ENCODE measurements around the gene TMEM114.
"Not testable (repeated sequence)": the region's sequence is repeated elsewhere in the genome, so short reads cannot be mapped to it uniquely, and the experiment has no call there.

TMEM114 gene

DNA sequence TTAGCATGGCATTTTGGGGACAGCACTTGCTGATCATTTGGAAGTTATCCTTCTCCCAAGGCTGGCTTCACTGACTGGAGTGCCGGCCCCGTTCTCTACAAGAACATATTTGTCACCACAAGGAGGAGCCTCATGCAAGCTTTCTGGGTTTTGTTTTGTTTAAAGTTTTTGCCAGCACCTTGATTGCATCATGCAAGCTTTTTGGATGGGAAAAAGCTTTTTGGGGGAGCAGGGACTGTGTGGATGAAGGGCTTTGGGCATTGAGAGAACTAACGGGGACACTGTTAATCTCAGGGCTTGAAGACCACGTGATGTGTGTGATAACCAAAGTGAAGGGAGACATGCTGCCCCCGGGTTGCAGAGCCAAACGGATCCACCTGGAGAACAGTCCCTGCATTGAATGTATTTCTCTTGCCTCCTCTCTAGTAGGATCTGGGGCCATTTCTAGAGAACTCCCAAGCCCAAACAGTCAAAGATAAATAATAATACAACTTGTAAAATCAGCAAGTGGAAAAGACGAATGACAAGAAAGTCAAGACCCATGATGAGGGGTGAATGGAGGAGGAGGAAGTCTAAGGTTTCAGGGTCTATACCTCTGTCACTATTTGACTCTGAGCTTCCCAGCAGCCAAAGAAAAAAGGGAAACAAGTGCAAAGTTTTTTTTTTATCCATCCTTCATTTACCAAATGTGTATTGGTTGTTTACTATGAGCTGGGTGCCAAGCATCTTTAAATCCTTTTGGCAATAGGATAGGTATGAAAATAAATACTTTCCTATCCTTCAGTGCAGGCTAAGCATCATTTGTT is 17.2 kb downstream of the TMEM114 start:
- no peak for ATAC-seq

- no peak for ATAC-seq
Measured at GRCh38 chr16:8572063-8572918, 18.0 kb downstream of the TMEM114 start.

- no peak for ATAC-seq
Measured at GRCh38 chr16:8571061-8571596, 19.2 kb downstream of the TMEM114 start.

GRCh38 chr16:8570393-8570792 is 19.9 kb downstream of the TMEM114 start:
- ATAC-seq: not testable (repeated sequence)

- no peak for ATAC-seq
Measured at GRCh38 chr16:8569650-8570346, 20.5 kb downstream of the TMEM114 start.

GRCh38 chr16:8568231-8568617 is 22.1 kb downstream of the TMEM114 start:
- ATAC-seq: no peak

DNA sequence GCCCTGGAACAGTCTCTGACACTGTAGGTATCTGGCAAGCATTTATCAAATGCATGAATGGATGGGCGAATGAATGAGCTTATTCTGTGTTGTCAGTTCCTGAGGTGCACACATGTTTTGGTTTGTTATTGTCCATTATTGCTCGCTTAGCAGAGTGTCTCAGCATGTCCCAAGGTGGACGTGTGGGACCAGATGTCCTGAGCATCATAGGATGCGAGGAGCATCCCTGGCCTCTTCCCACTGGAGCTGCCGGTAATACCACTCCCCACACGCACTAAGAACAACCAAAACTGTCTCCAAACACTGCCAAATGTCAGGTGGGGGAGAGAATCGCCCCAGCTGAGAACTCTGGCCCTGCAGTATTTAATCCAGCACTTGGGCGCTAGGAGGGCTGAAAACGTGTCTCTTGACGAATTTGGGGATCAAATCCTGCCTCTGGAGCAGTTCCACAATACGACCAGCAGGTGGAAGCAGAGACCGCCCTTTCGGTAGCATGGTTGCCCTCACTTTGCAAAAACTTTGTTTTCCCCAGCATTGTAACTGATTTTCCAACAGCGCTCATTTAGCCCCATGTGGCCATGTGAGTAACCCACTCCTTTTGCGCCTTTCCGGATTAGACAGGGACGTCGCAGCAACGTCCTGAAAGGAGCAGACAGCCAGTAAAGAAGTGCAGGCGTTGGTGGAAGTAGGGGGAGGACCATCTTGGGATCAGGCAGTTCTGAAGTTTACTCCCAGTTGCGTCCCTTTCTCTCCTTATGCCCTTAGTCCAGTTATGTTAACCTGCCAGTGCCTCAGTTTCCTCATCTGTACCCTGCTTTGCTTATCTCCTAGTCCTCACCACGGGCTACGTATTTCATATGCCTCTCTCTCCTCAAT is 22.7 kb downstream of the TMEM114 start:
- ATAC-seq: peak; percentile 84 to 89

GRCh38 chr16:8565498-8565897 is 24.8 kb downstream of the TMEM114 start:
- ATAC-seq: no peak

DNA sequence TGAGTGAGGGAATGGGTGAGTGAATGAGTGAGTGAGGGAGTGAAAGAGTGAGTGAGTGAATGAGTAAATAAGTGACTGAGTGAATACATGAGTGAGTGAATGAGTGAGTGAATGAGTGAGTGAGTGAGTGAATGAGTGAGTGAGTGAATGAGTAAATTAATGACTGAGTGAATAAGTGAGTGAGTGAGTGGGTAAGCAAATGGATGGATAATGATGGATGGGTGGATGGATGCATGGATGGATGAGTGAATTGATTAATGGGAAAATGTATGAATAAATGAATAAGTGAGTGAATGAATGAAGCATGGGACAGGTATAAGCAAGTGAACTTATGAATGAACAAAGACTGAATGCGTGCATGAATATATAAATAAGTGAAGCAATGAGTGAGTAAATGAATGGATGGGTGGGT is 25.4 kb downstream of the TMEM114 start:
- ATAC-seq: no peak

GRCh38 chr16:8563944-8564540 is 26.3 kb downstream of the TMEM114 start:
- ATAC-seq: not testable (repeated sequence)

- no peak for ATAC-seq
Measured at GRCh38 chr16:8561496-8561895, 28.8 kb downstream of the TMEM114 start.

- no peak for ATAC-seq
Measured at GRCh38 chr16:8555400-8555799, 34.9 kb downstream of the TMEM114 start.

DNA sequence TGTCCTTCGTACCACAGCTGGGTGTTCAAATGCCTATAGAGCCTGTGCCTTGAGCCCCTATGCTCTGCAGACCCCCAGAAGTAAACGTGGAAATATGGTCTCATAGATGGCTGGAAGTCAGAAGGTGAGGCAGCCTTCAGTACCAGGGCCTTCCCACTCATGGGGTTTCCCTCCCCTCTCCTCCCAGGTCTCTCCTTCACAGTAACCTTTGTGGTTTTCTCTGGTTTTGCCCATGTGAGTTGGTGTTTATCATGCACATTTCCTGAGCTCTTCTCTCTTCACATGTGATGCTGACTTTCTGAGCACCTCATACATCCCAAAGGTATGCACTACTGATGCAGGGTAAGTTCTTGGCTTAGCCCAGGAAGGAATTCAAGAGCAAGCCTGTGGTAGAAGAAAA is 35.4 kb downstream of the TMEM114 start:
- no peak for ATAC-seq

- no peak for ATAC-seq
Measured at GRCh38 chr16:8554022-8554421, 36.3 kb downstream of the TMEM114 start.

DNA sequence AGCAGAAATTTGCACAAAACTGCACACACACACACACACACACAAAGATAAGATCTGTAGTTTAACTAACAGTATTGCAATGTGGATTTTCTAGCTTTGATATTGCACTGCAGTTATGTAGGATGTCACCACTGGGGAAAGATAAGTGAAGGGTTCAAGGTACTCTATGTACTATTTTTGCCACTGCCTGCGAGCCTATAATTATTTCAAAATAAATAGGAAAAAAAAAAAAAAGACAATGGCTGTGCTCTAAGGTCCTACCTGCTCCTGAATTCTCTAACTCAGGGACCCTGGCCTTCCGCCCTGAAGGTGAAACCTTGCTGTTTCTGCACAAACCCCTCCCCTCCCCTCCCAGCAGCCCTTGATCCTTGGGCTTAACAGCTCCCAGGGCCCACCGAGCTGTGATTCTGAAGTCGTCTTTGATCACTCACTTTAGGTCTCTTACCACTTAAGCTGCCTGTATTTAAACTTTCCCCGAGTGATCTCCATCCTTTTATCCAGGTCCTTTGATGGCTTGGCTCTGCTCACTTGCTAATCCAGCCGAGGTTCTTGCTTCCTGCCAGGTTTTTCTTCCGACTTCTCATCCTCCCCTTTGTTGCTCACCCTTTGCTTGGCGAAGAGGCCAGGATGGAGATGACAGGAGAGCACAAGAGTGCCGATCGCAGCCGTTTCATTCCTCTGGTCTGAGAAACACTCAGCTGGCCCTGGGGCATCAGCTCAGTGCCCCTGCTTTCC is 37.7 kb downstream of the TMEM114 start:
- ATAC-seq: no peak

- no peak for ATAC-seq
Measured at GRCh38 chr16:8551388-8552332, 38.7 kb downstream of the TMEM114 start.

GRCh38 chr16:8550728-8551387 is 39.5 kb downstream of the TMEM114 start:
- ATAC-seq: no peak

DNA sequence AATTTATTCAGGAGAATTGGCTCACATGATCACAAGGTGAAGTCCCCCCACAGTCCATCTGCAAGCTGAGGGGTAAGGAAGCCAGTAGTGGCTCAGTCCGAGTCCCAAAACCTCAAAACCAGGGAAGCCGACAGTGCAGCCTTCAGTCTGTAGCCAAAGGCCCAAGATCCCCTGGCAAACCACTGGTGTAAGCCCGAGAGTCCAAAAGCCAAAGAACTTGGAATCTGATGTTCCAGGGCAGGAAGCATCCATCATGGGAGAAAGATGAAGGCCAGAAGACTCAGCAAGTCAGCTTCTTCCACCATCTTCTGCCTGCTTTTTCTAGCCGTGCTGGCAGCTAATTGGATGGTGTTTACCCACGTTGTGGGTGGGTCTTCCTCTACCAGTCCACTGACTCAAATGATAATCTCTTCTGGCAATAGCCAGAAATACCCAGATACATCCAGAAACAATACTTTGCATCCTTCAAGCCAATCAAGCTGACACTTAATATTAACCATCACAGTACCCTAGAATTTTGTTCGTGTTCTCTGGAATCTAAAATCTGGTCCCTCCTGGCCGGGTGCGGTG is 40.4 kb downstream of the TMEM114 start:
- no peak for ATAC-seq

DNA sequence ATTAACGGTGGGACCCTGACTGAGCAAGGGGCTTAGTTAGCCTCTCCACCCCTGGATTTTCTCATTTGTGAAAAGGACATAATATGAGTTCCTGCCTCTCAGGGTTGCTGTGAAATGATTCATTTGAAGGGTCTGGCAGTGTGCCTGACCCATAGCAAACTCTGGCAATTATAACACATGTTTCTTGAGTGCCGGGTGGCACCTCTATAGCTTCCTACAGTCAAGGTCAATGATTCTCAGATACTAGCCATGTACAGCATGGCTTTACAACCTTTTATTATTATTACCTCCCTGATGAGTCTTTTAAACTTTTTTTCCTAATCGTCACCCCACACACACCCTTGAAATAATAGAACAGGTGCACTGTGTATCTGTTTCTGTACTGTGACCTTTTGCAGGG is 42.1 kb downstream of the TMEM114 start:
- no peak for ATAC-seq
